ENCODE results near the gene AMN1.
"Not testable (repeated sequence)": the region's sequence is repeated elsewhere in the genome, so short reads cannot be mapped to it uniquely, and the experiment has no call there.

Gene AMN1

DNA sequence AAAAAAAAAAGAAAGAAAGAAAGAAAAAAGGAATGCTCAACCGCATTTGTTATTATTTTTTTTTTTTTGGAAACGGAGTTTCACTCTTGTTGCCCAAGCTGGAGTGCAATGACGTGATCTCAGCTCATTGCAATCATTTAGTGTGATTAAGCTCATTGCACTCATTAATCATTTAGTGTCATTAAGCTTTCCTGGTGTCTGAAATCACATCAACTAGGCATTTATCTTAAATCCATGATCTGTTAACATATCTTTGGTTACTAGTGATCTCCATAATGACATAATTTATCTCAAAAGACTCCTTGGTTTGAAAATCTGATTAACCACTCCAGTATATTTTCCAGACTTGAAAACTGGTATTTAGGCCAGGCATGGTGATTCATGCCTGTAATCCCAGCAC lies 43.0 kb downstream of the AMN1 start:
- Histone ChIP-seq H2AFZ (ENCODE audit: low read length) (no peak overlapping the region), H3K4me3 (ENCODE audit: low read length, poor library complexity, severe bottlenecking) (no peak overlapping the region), H3K9ac (ENCODE audit: low read depth, low read length, poor library complexity, severe bottlenecking) (no peak overlapping the region), H3K27me3 (ENCODE audit: insufficient read depth, low read length, poor library complexity, severe bottlenecking) (no peaks in the 10 kb centered on the region), H3F3A (ENCODE audit: low read depth) (no peaks in the 10 kb centered on the region), H3K4me1 (ENCODE audit: insufficient read depth, low read length, poor library complexity, severe bottlenecking) (peaks cover 4% of the 10 kb centered on the region), H3K9me3 (ENCODE audit: insufficient read depth, low read depth, low read length) (peaks cover 9% of the 10 kb centered on the region; the same call in 1 of the 2 replicates), H3K79me2 (ENCODE audit: insufficient read depth, low read length) (no peaks in the 10 kb centered on the region), H3K4me2 (ENCODE audit: low read depth, low read length, poor library complexity, severe bottlenecking) (no peak overlapping the region), H3K9me2 (replicated peaks; ENCODE audit: low read depth, low read length) (no peaks in the 10 kb centered on the region), H3K36me3 (ENCODE audit: insufficient read depth, low read length) (no peaks in the 10 kb centered on the region), H4K20me1 (ENCODE audit: insufficient read depth, low read length, poor library complexity, severe bottlenecking) (no peaks in the 10 kb centered on the region)
- no peak for TF ChIP-seq EZH2phosphoT487 (IDR thresholded peaks at IDR 0.05; ENCODE audit: borderline replicate concordance)
- TF ChIP-seq, protein P1, sequence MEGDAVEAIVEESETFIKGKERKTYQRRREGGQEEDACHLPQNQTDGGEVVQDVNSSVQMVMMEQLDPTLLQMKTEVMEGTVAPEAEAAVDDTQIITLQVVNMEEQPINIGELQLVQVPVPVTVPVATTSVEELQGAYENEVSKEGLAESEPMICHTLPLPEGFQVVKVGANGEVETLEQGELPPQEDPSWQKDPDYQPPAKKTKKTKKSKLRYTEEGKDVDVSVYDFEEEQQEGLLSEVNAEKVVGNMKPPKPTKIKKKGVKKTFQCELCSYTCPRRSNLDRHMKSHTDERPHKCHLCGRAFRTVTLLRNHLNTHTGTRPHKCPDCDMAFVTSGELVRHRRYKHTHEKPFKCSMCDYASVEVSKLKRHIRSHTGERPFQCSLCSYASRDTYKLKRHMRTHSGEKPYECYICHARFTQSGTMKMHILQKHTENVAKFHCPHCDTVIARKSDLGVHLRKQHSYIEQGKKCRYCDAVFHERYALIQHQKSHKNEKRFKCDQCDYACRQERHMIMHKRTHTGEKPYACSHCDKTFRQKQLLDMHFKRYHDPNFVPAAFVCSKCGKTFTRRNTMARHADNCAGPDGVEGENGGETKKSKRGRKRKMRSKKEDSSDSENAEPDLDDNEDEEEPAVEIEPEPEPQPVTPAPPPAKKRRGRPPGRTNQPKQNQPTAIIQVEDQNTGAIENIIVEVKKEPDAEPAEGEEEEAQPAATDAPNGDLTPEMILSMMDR (conservative IDR thresholded peaks at IDR 0.05; ENCODE audit: low read length), result no peak

DNA sequence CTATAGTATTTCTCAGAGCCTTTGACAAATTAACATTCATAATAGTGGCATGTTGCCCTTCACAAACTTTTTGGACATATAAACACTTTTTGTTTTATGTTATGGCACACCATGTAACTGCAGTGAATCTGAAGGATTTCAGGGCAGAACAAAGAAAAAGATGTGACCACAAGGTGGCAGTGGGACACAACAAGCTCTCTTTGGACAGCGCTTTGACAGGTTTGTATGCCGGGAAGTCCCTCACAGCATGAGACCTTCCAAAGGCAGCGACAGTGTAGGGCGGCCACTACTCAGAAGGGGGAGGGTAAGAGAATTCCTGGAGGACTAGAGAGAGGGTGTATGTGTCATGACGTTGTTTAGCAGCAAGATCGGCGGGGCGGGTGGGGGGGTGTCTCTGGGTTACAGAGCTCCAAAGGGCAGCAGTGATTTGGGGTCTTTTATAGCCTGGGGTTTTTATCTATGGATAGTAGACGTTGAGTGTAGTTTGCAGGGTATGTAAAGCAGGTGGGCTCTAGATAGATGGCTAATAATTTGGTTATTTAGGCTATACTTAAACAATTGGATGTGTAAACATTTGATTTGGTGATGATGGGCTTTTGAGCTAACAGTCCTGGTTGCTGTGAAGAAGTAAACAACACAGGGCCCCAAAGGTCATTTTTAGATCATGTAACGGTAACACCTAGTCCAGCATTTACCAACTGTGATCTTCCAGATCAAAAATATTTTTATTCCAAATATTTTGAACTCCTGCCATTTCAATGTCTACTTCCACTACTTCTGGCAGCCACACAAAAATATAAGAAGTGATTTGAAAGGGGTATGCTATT lies 46.5 kb downstream of the AMN1 start:
- Histone ChIP-seq H3K27me3 (ENCODE audit: insufficient read depth, low read length, poor library complexity, severe bottlenecking) (no peaks in the 10 kb centered on the region), H3K4me3 (ENCODE audit: low read length, poor library complexity, severe bottlenecking) (no peak overlapping the region), H2AFZ (ENCODE audit: low read length) (no peak overlapping the region), H3K9me2 (replicated peaks; ENCODE audit: low read depth, low read length) (no peaks in the 10 kb centered on the region), H3F3A (ENCODE audit: low read depth) (no peaks in the 10 kb centered on the region), H3K4me1 (ENCODE audit: insufficient read depth, low read length, poor library complexity, severe bottlenecking) (peaks cover 4% of the 10 kb centered on the region), H3K4me2 (ENCODE audit: low read depth, low read length, poor library complexity, severe bottlenecking) (no peak overlapping the region), H3K36me3 (ENCODE audit: insufficient read depth, low read length) (no peaks in the 10 kb centered on the region), H4K20me1 (ENCODE audit: insufficient read depth, low read length, poor library complexity, severe bottlenecking) (no peaks in the 10 kb centered on the region), H3K79me2 (ENCODE audit: insufficient read depth, low read length) (no peaks in the 10 kb centered on the region), H3K9ac (ENCODE audit: low read depth, low read length, poor library complexity, severe bottlenecking) (no peak overlapping the region), H3K9me3 (ENCODE audit: insufficient read depth, low read depth, low read length) (peaks cover 9% of the 10 kb centered on the region; the same call in 1 of the 2 replicates)
- TF ChIP-seq, protein P1 (conservative IDR thresholded peaks at IDR 0.05; ENCODE audit: low read length), result peak; percentile 83
- TF ChIP-seq EZH2phosphoT487 (IDR thresholded peaks at IDR 0.05; ENCODE audit: borderline replicate concordance), result no peak

DNA sequence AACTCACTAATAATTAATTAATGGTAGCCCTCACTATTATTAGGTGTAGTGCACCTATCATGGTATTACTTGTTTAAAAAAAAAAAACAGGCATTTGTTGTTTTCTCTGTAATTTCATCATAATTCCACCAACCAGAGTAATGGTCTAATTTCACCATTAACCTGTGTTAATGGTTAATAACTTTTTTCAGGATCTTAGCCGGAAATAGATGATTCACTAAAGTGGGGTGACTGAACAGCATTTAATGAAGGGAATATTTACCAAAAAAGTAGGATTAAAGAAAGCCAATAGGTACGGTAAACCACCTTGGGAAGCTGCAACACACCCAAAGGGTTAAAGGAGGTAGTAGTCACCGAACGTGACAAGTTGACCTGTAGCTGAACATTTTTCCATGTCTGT lies 56.3 kb downstream of the AMN1 start:
- H3F3A ChIP-seq (ENCODE audit: low read depth), result no peaks in the 10 kb centered on the region
- H3K4me3 ChIP-seq (ENCODE audit: low read length, poor library complexity, severe bottlenecking), result no peak overlapping the region
- H3K4me1 ChIP-seq (ENCODE audit: insufficient read depth, low read length, poor library complexity, severe bottlenecking), result no peaks in the 10 kb centered on the region
- TF ChIP-seq, protein P1 (conservative IDR thresholded peaks at IDR 0.05; ENCODE audit: low read length), result no peak
- TF ChIP-seq EZH2phosphoT487 (IDR thresholded peaks at IDR 0.05; ENCODE audit: borderline replicate concordance), result no peak
- H3K9me2 ChIP-seq (replicated peaks; ENCODE audit: low read depth, low read length), result no peaks in the 10 kb centered on the region
- no peaks in the 10 kb centered on the region for H4K20me1 ChIP-seq (ENCODE audit: insufficient read depth, low read length, poor library complexity, severe bottlenecking)
- H3K9me3 ChIP-seq (ENCODE audit: insufficient read depth, low read depth, low read length), result peaks cover 10% of the 10 kb centered on the region; the same call in 1 of the 2 replicates
- H3K27me3 ChIP-seq (ENCODE audit: insufficient read depth, low read length, poor library complexity, severe bottlenecking), result no peaks in the 10 kb centered on the region
- no peaks in the 10 kb centered on the region for H3K79me2 ChIP-seq (ENCODE audit: insufficient read depth, low read length)
- no peak overlapping the region for H3K9ac ChIP-seq (ENCODE audit: low read depth, low read length, poor library complexity, severe bottlenecking)
- H2AFZ ChIP-seq (ENCODE audit: low read length), result no peak overlapping the region
- H3K4me2 ChIP-seq (ENCODE audit: low read depth, low read length, poor library complexity, severe bottlenecking), result no peak overlapping the region
- no peaks in the 10 kb centered on the region for H3K36me3 ChIP-seq (ENCODE audit: insufficient read depth, low read length)

DNA sequence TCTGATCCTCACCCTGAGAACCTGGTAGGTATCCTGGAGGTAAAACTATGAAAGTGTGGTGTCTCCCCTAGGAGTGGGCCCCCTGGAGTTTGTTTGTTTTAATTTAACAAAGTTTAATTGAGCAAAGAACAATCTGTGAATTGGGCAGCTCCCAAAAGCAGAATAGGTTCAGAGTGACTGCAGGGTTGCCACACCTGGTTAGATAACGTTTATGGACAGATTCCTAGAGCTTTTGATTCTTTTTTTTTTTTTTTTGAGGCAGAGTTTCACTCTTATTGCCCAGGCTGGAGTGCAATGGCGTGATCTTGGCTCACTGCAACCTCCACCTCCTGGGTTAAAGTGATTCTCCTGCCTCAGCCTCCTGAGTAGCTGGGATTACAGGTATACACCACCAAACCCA lies 59.2 kb downstream of the AMN1 start:
- not testable (repeated sequence) for H3F3A ChIP-seq (ENCODE audit: low read depth); H3K4me3 ChIP-seq (ENCODE audit: low read length, poor library complexity, severe bottlenecking); H2AFZ ChIP-seq (ENCODE audit: low read length); H3K9me2 ChIP-seq (replicated peaks; ENCODE audit: low read depth, low read length); H4K20me1 ChIP-seq (ENCODE audit: insufficient read depth, low read length, poor library complexity, severe bottlenecking); H3K9ac ChIP-seq (ENCODE audit: low read depth, low read length, poor library complexity, severe bottlenecking); H3K4me1 ChIP-seq (ENCODE audit: insufficient read depth, low read length, poor library complexity, severe bottlenecking); H3K27me3 ChIP-seq (ENCODE audit: insufficient read depth, low read length, poor library complexity, severe bottlenecking); H3K36me3 ChIP-seq (ENCODE audit: insufficient read depth, low read length); H3K4me2 ChIP-seq (ENCODE audit: low read depth, low read length, poor library complexity, severe bottlenecking); H3K79me2 ChIP-seq (ENCODE audit: insufficient read depth, low read length)
- peaks cover 10% of the 10 kb centered on the region; the same call in 1 of the 2 replicates for H3K9me3 ChIP-seq (ENCODE audit: insufficient read depth, low read depth, low read length)

Measured in Loucy (cell line).